ENCODE measurements around the gene WBP1.
A peak's percentile ranks its signal among the peaks of the same experiment; 100 is the strongest.

Gene WBP1

DNA sequence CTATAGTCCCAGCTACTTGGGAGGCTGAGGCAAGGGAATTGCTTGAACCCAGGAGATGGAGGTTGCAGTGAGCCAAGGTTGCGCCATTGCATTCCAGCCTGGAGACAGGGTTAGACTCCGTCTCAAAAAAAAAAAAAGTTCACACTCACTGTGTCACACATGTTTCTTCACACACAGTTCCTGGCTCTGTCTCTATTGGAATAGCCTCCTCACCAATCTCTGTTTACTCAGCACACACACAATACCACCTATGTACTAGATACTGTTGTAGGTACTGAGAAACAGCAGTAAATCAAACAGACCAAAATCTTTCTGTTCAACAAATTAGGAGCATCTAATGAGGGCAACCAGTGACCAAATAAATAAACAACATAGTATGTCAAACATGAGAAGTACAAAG lies 27.9 kb downstream of the WBP1 start:
- DNase-seq: no peak

DNA sequence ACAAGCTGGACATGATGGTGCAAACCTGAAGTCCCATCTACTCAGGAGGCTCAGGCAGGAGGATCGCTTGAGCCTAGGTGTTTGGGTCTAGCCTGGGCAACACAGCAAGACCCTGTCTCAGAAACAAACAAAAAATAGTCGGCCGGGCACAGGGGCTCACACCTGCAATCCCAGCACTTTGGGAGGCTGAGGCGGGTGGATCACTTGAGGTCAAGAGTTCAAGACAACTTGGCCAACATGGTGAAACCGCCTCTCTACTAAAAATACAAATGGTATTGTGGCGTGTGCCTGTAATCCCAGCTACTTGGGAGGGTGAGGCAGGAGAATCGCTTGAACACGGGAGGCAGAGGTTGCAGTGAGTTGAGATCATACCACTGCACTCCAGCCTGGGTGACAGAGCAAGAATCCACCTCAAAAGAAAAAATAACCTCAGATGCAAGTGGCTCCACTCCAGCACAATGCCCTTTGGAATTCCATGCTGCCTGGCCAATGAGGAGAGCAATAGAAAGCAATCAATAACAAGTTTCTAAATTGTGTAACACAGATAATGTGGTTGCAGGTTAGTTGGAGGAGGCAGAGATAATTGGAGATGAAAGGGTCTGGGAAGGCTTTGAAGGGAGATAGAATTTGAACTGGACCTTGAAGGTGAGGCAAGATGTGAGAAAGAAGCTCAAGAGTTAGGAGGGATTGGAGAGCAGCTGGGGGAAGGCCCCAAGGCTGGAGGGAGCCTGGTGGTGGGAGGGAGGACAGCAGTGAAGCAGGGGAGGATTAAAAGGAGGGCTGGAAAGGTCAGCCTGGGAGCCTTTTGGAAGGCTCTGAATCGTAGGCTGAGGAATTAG lies 30.6 kb downstream of the WBP1 start:
- DNase-seq: no peak

DNA sequence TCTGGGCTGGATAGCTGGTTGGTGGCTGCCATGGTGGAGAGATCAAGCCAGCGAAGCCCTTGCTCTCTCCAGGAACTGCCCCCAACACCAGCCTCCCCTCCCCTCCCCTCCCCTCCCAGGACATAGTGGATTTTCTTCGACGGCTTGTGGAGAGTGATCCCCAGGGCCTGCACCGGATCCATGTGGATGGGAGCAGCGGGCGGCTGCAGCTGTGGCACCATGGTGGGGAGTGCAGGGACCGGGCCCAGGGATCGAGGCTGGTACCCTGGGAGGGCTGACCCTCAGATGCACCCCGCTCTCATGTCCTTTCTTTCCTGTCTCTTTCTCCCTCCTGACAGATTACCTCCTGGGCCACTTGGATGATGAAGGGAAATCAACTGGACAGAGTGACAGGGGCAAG lies 31.7 kb downstream of the WBP1 start:
- DNase-seq: no peak

DNA sequence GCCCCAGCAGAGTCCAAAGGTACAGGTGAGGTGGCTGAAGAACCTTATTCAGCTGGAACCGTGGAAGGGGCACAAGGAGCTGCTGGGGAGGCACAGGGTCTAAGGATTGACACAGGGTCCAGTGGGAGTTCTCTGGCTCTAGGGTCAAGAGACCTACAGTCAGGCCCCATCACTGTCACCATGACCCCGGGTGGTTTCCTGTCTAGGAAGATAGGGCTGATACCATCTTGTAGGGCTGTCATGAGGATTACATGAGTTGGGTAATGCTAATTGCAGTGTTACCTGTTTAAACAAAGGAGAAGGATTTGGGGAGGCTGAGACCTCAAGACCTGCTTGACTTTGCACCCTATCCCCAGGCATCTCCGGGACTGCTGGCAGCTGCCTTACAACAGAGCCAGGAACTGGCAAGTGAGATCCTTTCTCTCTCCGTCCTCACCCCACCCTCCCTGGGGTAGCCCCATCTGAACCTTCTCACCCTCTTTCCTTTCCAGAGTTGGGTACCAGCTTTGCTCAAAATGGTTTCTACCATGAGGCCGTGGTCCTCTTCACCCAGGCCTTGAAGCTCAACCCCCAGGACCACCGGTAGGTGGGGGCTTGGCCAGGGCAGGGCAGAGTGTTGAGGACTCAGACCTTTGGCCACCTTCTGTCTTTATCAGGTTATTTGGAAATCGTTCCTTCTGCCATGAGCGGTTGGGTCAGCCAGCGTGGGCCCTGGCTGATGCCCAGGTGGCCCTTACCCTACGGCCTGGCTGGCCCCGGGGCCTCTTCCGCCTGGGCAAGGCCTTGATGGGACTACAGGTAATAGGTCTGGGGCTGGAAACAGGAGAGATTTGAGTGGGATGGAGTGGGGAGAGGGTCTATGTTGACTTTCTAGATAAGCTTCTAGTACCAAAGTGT lies 33.7 kb downstream of the WBP1 start:
- no peak for DNase-seq

DNA sequence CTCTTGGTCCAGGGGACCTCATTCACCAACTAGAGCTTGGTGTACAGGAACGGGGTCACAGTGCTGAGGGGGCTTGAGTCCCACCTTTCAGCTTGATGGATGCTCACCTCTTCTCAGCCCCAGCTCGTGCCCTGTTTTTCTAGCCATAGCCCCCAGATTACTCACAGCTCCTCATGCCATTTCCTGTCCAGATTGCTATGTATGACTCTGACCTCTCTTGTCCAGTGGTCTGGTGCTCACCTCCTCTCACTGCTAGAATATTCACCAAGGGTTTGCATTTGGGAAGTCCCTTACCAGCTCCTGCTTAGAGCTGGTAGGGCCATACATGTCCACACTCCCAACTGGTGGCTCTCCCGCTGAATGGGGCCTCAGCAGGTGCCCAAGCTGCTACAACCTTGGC lies 35.3 kb downstream of the WBP1 start:
- DNase-seq: no peak

DNA sequence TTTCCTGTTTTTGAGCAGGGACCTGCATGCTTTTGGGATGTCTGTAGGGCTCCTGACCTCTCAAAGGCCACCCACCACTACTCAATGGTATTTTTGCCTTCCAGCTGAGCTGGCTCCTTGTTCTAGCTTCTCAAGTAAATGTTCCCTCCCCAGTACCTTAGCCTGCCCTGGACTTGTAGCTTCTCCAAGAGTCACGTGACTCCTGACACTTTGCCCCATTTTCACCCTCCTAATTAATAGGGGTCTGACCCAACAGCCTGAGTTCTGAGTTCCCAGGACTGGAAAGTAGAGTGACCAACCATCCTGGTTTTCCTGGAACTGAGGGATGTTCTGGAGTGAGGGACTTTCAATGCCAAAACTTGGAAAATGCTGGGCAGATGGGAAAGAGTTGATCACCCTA lies 37.2 kb downstream of the WBP1 start:
- no peak for DNase-seq

DNA sequence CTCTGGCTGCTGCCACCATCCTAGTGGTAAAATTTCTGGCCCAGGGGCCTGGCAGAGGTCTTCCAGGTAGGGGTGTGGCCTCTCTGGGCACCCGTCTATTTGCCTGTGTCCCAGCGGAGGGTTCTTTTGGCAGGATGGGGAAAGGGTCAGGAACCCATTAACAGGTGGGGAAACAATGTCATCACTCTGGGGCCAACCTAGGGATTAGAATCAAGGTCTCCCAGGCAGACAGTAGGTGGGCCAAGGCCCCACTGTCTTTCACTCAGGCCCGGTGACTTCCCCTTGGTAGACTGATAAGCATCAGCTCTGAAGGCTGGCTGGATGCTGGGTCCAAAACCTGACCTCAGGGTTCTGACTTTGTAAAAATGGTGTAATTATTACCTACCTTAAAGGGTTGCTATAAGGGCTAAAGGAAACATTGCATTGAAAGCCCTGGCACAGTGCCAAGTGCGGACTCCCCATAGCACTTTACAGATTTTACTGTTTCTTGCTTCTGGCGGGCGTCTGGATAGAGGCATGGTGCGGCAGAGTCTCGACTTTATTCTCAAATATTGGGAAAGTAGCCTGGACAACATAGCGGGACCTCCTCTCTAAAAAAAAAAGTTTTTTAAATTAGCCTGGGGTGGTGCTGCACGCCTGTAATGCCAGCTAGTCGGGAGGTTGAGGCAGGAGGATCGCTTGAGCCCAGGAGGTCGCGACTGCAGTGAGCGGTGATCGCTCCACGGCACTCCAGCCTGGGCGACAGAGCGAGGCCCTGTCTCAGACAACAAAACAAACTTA lies 38.9 kb downstream of the WBP1 start:
- no peak for DNase-seq

DNA sequence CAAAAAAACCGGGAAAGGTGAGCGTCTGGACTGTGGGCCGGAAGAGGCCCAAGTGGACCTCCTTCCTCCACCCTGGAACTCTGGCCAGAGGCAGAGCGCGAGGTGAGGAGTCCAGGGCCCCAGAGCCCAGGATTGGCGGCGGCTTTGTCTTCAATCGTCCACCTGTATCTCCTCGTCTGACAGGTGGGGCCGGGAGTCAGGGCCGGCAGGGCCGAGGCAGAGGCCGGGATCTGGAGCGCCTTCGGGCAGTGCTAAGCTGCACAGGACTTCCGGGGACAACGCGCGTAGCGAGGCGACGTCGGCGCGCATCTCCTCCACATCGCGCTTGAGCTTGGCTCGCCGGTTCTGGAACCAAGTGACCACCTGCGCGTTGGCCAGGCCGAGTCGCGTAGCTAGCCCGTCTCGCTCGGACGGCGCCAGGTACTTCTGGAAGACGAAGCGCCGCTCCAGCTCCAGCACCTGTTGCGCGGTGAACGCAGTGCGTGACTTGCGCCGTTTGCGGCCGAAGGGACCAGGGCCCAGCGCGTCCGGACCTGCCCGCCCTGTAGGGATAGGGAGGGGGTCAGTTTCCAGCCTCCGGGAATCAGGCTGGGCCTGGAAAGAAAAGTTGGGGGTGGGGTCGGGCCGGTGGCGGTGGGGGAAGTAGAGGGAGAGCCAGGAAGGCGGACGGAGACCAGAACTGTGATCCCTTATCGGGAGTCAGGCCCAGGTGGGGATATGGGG lies 39.7 kb downstream of the WBP1 start:
- DNase-seq: peak; percentile 40

DNA sequence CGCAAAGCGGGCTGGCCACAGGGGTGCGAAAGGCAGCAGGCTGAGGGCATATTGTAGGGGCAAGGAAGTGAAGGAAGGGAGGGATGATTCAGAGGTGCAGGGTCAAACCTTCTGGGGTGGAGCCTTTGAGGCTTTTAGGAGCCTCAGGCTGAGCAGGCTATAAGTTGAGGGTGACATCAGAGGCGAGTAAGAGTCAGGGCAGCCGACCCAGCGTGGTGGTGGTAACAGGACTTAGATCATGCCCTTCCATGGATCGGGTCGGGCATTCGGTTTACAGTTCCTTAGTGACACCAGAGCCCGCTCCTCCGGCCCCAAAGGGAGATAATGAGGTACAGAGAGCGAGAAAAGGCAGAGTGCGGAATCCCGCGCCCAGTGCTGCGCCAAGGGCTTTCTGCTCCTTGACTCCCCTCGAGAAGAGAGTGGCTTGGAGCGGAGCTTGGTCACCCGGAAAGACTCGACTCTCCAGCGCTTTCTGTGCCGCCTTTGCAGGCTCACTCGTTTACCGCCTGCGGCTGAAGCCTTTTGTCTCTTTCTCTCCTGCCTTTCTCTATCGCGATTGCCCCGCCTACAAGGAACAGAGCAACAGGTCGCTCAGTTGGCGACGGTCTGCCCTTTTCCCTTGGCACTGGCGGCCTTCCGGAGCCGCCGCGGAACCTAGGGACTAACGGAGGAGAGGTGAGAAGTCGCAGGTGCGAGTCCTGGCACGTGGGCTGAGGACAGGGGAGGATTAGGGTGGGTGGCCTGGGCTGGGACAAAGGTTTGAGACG lies 40.4 kb downstream of the WBP1 start:
- DNase-seq: peak; percentile 53

DNA sequence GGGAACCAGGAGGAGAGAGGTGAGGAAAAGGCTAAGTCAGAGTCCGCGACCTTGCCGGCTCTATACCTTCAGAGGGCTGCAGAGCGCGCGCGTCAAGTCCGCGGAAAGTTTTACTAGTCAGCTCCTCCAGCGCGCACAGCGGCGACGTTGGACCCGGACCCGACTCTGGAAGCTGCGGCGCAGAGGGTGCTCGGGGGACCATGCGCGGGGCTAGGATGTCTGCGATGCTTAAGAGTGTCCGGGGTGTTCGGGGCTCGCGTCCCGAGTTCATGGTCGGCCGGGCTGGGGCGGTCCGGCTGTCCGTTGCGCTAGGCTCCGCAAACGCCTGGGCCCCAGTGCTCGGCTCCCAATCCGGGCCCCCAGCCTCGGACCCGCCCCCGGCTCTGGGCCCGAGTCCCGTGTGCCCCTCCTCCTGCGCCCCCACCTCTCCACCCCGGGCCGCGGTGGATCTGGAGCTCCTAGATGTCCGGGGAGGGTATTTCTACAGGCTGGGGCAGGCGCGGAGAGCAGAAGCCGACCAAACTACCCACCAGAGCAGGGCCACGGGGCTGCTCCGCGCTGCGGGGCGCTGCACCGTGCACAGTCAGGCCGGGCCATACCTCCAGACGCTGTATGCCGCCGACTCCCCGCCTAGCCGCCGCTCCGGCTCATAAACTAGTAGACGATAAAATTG lies 41.2 kb downstream of the WBP1 start, which contains the start of gene LBX2:
Gene LBX2, minus strand, starts transcription at position 337 of the 673 bp plus-strand sequence. Its CDS starts 66 bp downstream, at position 271.
- no peak for DNase-seq

DNA sequence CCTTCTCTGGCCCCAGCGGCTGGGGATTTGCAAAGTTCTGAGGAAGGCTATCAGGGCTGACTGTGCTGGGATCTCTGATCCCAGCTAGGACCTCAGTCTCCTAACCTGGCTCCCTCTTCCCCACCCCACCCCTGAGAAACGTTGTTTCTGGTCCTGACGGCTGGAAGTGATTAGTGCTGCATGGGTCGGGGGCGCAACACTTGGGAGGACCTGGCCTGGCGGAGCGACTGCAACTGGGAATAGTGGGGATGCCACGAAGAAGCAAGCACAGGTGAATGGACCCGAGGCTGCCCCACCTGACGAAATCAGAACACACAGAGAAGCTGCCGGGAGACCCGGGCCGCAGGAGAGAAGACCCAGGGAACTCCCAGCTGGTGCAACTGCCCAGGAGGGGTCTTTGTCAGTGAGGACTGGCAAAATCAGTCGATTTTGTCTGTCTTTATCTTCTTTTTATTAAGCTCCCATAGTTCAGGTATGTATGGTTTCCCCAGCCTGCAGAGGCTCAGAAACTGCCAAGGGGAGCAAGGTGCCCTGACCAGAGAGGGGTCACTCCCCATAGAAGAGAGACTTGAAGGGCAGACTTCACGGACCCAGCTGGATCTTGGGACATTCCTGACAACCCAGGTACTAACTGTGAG lies 41.8 kb downstream of the WBP1 start:
- no peak for DNase-seq

DNA sequence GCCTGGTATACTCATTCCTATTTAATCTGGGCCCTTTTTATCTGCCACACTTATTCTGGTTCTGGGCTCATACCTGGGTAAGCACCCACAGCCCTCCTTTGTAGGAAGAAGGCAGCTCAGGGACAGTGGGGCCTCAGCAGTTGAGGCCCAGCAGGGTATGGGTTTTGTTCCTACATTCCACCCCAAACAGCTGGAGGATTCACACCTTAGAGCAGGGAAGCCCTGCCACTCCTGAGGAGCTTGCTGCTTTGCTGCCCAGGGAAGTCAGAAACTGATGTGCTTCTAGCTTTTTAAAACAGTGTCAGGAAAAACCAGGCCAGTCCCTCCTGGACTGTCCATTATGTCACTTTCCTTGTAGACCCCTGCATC lies 42.3 kb downstream of the WBP1 start:
- DNase-seq: no peak

DNA sequence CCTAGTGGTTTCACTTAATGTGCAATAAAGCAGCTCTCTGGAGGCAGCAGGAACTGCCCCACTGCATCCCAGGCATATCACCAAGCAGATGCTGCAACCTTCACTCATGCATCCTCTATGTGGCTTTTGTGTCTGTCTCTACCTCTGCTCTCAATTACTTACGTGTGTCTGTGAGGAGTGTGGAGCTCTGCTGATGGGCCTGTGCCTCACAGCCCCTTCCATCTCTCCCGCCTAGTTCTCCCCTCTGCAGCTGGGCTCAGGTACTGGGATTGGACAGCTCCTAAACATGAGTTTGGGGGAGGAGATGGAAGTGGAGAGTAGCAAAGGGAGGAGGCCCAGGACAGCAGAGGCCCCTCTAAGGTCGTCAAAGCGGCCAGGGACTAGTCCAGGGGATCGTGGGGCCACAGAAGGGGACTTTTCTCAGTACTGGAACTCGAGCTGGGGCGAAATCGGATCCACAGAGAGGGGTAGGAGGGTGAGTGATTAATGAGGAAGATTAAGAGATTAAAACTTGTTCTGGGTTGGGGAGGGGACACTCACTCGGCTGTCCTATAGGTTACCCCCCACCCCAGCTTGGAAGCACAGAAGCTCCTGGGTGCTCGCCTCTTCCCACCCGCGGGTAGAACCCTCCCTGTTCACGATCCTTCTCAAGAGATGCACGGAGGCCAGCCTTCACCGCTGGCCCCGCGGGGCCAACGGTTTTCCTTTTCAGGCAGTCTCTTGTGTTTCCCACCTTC lies 43.3 kb downstream of the WBP1 start:
- DNase-seq: no peak

DNA sequence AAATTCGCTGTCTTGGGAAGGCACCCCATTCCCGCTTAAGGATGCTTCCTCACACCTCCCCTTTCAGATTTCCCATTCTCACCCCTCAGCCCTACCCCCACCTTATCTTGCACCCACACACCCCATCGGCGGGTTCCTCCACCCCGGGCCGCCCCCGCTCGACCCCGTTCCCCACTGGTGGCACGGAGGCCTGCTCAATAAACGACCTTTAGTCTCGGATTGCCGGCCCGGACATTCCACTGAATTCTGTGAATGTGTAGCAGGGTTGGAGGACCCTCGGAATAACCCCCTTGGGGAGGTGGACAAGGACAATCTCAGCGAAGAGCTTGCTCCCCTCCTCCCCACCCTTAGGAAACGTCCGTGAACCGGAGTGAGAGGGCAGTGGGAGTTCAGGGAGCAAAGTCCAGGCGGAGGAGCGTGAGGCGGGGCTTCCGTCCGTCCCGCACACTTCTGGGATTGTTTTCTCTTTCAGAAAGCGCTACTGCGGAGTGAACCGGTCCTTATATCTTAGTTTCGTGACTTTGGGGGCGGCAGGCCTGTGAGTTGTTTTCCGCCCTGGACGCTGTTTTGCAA lies 44.0 kb downstream of the WBP1 start:
- DNase-seq: no peak

DNA sequence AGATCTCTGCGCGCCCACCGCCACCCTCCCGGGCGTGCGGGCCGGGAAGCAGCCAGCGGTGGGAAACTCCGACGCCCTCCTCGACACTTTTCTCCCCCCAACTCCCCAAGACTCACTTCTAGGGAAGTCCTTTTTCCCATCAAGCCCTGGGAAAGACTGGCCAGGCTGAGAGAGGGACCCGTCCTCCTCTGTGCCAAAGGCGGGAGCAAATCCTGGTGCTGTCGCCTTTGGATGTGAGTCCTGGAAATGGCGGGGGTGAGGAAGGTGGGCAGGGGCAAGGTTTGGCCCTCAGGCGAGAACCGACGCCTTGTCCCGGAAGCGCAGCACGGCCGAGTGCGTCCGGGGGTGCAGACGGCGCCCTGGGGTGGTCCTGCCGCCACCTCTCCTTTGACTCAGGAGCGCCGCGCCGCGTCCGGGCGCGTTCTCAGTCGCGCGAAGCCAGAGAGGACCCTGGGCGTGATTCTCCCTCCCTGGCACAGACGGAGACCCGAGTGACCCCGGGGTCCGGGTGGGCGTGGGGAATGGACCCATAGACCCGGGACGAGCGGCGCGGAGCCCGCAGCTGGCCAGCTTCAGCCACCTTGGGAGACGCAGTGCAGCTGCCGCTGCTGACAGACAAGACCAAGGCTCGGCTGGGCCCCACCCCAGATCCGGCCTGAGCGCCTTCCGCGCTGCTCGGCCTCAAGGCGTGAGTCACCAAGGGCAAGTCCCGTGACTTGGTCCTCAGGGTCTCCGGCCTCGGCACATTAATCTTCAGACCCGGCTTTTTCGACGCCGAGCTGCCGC lies 44.7 kb downstream of the WBP1 start:
- no peak for DNase-seq

DNA sequence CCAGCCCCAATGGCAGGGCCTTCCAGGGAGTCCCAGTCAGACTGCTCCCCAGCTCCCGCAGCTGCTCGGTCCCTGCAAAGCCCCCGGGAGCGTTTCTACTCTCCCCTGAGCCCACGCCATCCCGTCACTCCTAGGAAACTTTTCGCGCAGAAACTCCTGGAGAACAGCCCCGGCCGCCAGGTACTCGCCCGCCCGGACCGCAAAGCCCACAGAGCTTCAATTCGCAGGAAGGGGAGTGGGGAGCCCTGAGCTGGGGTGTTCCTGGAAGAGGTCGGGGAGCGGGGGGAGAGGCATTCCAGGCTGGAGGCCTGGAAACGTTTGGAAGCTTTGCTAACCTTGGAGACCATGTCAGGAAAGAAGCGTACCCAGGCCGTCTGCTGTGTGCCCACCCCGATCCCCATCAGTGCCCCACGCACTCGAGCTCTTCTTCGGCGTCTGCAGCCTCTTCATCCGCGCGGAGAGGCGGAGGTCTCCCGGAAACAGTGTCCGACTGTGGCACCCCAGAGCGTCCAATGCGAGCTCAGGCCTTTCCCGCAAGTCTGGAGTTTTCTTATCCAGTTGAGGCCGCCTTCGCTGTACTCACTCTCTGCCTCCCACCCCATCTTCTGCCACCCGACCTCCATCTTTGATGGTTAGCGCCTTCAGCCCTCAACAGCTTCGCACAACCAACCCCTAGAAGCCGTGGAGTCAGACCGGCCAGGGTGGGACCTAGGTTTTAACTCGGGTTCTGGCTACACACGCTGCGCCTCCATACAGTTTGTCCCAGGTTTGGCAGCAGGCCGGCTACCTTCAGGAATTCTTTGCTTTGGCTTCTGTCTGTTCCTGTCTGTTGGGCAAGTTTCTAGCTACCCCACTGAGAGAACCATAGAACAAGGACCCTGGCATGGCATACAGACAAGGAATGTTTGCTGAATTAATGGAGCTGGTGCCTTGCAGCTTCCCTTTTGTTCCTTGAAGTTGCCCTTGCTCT lies 45.6 kb downstream of the WBP1 start:
- no peak for DNase-seq

DNA sequence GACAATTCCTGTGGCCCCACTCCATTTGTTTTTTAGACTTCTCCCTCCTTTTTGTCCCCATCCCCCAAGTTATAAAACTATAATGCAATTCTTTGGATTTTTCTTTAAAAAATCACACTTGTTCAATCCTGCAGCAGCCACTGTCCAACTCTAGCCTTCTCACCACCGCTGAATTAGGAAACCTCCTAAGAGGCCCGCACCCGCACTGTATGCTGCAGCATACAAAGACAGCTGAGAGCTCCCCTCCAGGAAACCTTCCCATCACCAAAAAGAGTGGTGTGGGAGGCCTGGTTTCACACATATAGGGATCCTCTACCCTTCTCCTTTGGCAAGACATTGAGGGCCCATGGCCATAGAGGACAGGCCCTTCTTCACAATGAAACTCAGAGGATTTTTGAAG lies 46.4 kb downstream of the WBP1 start:
- no peak for DNase-seq

Data from DMS79 treated with DMSO at 0.1 percent for 48 hours (cell line).